HL-60/S4 treated with phorbol 12-myristate 13-acetate at 8.2 ng/mL for 4 days and 3 days (cell line): ENCODE data around the gene LHPP.
"Not testable (repeated sequence)": the region's sequence is repeated elsewhere in the genome, so short reads cannot be mapped to it uniquely, and the experiment has no call there.

Experiments used
- in situ Hi-C: fragments of 300-500 bp; cut with MboI; formaldehyde crosslinking; loops from 2 replicates; pipeline ENCODE4 v1.15.0; 2022; ENCODE audit warnings: low sequenced_read_pairs

The LHPP gene, protein sequence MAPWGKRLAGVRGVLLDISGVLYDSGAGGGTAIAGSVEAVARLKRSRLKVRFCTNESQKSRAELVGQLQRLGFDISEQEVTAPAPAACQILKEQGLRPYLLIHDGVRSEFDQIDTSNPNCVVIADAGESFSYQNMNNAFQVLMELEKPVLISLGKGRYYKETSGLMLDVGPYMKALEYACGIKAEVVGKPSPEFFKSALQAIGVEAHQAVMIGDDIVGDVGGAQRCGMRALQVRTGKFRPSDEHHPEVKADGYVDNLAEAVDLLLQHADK

DNA sequence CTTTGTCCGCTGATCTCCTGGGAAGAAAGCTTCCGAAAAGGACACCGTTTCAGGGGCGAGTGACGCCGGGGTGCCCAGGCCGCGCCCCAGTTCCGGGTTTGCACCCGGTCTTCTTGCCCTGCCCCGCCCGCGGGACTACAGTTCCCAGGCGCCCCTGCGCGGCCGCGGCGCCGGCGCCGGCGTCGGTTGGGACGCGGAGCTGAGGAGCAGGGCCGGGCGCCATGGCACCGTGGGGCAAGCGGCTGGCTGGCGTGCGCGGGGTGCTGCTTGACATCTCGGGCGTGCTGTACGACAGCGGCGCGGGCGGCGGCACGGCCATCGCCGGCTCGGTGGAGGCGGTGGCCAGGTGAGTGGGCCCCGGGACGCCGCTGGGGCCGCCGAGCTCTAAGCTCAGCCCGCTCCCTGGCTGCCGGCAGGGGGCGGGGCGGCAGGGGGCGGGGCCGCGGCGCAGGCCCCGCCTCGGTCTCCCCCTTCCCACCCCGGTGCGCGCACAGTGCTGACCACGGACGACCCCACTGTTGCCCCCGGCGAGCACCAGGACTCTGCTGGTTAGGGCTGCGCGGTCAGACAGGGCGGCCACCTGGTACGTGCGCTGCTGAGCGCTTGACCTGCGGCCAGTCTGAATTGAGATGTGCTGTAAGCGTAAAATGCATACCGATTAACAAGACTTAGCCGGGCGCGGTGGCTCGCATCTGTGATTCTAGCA lies at the start of gene LHPP:
Gene LHPP, plus strand, starts transcription at position 182 of the 706 bp plus-strand sequence. Its CDS starts 40 bp downstream, at position 222.
- in situ Hi-C loops = no loop called here

DNA sequence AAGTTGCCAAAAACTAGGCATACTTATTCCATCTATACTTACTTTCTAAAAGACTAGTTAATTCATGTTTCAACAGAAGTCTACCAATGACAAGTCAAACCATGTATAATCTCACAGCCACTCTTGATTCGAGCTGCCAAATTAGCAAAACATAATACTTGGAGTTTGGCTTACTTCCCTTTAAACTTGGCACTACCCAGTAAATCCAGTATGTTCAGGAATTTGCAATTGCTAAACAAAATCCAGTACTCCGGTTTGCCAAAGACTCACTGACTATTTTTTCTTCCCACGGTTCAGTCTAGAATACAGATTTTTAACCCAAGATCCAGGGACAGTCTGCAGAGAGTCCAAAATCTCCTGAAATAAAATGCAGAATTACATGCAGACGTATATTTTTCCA lies 47.5 kb upstream of the LHPP start:
- in situ Hi-C loops = no loop called here

DNA sequence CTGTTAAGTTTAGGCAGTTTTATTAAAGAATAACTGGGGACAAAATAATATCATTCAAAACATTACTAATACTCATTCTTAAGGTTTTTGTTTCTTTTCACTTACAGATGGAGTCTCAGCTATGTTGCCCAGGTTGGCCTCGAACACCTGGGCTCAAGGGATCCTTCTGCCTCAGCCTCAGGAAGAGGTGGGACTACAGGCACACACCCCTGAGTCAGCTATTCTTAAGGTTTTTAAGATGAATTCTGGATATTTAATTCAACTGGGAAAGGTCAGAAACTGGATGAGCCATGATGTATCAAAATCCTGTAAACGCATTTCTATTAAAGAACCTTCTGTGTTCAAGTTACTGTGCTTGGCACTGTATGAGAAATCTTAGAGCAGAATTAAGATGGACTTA lies 46.4 kb upstream of the LHPP start:
- in situ Hi-C loops = no loop called here

DNA sequence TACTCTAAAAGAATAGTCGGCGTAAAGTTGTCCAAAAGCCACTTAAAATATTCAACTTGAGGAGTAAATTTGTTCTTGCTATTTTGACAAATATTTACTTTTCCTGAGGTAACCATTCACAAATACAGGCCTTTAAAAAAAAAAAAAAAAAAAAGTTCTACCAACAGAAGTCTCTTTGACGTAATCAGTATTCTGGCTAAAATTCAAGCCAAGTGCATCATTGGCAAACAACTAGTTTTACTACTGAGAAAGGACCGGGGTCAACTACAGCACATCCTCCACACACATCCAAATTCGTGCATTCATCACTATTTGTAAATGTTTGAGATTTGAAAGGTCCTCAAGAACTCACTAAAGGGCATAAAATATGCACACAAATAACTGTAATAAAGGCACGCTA lies 44.9 kb upstream of the LHPP start:
- in situ Hi-C loops = no loop called here

DNA sequence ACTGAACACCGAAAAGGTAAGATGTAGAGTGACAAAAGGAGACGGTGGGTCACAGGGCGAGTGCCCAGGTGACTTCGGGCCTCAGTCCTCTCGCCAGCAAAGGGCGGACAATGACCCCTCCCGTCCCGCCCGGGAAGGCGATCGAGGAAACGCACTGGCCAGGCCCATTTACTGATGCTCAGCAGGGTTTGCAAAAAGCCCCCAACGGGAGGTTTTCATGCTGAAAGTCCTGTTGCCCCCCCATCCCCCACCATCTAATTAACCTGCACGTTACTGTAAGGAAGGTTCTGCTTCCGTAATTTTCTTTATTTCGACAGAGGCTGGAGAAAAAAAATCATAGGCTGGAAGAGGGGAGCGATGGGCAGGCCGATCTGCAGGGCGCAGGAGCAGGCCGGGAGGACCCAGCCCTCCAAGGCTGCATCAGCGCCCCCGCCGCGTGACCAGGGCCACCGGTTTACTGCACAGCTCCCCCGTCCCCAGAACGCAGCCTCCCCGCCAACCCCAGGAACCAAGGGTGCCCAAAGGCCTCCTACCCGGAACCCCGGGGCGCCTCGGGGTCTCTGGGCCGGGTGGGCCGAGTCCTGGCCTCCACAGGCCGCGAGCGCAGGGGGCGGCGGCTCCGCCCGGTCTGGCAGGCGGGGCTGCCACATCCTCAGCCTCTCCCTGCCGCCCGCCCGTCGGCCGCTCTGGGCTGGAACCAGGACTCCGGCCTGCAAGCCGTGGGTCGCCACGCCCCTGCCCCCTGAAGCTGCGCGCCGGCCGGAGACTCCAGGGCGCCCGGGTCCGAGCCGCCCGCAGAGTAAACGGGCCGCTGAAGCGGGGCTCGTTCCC lies 43.5 kb upstream of the LHPP start:
- in situ Hi-C loops = no loop called here

DNA sequence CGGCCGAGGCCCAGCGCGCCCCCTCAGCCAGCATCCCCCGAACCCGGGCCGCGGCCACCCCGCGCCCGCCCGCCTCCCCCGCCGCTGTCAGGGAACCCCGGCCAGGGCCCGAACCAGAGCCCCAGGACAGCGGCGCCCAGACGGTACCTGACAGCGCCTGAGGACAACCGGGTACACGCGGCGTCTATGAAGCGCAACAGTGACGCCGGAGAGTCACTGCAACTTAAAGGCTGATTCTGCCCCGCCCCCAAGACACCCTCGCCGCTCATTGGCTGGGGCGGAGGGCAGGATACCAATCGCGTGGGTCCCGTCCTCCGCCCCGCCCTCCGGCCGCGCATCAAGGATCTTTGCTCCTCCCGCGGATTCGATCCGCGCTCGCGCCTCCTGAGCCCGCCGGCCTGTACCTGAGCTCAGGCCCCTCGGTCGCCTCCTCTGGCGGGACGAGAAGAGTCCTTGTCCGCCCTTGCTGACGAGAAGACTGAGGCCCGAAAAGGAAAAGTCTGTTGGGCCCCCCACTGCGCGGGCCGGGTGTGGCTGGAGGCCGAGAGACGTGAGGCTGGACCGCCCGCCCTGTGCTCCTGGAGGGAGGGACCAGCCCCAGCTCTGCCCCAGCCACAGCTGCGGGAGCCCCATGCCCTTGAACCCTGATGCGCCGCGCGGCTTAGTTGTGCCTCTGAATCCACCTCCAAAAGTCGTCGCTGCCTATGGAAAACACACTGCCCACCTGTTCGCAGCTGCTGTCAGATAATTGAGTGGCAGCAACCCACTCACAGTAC lies 42.7 kb upstream of the LHPP start, which contains the start of gene OAT:
Gene OAT, minus strand, starts transcription at position 198 of the 776 bp plus-strand sequence. CDS start 6,752 bp downstream, outside the sequence.
- in situ Hi-C loops = no loop called here

DNA sequence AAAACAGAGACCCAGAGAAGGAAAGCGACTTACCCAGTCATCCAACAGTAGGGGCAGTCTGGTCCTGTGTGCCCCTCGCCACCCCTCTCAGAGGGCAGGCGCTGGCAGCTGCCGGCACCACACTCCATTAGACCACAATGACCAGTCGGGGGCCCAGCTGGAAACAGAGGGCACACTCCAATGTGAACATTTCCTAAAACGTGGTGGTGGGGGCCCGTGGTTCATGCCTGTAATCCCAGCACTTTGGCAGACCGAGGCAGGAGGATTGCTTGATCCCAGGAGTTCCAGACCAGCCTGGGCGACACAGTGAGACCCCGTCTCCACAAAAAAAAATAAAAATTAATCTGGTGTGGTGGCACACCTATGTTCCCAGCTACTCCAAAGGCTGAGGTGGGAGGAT lies 42.0 kb upstream of the LHPP start:
- in situ Hi-C loops = no loop called here

DNA sequence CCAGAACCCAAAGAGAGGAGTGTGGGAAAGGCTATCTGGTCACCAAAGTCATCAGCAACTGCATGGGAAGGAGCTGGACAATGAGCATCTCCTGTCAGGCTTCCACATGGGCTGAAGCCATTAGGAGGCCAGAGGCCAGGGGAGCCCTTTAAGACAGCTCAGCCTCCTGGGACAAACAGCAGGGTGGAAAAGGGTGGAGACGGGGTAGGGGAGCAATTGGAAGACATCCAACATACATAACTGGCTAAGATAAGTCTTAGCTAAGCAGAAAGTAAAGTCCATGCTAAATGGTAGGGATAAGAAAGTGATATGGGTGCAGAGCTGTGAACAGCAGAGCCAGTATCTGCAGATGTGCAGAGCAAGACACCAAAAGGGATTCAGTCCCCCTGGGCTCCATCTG lies 41.4 kb upstream of the LHPP start:
- in situ Hi-C loops = no loop called here

DNA sequence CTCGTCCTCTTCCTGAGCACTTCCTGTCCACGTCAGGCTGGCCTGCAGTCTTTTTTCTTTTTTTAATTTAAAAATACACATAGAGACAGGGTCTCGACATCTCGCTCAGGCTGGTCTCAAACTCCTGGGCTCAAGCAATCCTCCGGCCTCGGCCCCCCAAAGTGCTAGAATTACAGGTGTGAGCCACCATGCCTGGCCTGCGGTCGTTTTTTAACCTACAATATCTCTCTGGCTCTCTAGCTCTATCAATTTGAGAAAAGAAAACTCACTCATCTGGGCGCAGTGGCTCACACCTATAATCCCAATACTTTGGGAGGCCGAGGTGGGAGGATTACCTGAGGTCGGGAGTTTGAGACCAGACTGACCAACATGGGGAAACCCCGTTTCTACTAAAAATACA lies 38.9 kb upstream of the LHPP start:
- in situ Hi-C loops = no loop called here

DNA sequence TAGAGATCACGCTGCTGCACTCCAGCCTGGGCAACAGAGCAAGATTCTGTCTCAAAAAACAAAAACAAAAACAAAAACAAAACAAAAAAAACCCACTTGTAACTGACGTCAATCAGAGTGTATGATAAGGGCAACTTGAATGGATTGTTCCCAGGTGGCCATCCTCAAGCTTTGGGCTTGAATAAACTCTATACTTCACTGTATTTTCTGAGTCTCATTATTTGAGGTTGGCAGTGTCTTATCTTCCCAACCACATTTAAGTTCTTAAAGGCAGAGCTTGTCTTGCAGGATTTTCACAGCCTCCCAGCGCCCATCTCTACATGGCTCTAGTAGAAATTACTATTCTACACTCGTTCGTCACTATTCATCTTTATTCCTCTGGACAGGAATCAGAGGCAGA lies 37.8 kb upstream of the LHPP start:
- in situ Hi-C loops = no loop called here

DNA sequence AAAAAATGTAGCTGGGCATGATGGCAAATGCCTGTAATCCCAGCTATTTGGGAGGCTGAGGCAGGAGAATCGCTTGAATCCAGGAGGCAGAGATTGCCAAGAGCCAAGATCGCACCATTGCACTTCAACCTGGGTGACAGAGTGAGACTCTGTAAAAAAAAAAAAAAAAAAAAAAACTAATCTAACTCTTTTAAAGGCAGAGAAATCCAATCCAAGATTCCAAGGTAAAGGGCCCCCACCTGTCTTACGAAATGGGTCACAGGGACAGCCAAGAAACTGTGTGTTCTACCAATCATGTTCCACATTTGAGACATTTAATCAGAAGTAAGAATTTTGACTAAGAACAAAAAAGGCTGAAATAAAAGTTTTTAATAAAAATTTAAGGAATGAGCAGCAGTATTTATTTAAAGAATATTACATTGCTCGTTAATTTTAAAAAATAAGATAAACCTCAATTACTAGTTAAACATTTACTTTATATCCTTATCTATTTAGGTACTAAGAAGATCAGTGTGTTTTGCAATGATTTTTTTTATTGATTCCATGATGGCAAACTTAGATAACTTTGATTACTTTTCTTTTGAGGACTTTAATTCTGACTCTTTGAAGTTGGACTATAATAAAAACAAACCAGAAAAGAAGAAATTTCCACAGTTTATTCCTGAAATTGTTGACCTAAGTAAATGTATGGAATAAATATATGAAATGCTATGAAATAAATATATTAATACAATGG lies 36.2 kb upstream of the LHPP start:
- in situ Hi-C loops = no loop called here

DNA sequence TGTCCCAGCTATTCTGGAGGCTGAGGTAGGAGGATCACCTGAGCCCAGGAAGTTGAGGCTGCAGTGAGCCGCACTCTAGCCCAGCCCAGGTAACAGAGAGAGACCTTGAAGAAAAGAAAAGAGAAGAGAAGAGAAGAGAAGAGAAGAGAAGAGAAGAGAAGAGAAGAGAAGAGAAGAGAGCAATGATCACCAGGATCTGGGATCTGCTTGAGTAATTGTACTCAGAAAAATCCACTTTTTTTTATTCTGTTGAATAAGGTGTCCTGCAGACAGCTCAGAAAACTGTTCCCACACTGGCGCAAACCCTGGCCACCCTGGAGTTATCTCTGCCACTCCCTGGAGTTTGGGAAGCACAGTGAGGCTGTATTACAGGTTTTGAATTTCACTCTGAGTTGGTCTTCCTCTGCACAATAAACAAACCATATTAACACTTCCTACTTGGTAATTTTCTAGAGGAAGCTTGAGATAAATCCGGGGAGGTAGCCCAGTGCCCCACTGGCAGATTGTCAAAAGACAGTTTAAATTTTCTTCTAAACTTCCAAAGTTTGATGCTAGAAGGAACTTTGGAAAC lies 33.3 kb upstream of the LHPP start:
- in situ Hi-C loops = no loop called here

DNA sequence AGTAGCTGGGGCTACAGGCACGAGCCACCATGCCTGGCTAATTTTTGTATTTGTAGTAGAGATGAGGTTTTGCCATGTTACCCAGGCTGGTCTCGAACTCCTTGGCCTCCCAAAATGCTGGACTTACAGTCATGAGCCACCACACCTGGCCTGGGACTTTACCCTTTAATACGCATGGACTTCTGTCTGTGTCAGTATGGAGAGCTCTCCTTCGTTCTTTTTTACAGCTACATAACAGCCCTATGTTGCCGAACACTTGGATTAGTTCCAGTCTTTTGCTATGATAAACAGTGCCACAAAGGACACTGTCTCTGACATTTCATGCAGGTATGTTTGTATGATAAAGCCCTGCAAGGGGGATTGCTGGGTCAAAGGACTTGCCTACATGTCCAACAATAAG lies 32.0 kb upstream of the LHPP start:
- in situ Hi-C loops = no loop called here

DNA sequence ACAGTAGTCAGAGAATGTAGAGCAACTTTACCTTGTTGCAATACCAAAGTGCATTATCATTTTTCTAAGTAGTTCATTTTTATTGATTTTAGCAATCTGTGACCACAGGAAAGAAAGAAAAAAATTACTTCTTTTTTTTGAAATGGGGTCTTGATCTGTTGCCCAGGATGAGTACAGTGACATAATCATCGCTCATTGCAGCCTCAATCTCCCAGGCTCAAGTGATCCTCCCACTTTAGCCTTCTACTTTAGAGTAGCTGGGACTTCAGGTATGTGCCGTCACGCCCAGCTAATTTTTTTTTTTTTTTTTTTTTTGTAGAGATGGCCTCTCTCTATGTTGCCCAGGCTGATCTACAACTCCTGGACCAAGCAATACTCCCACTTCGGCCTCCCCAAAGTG lies 31.5 kb upstream of the LHPP start:
- in situ Hi-C loops = no loop called here

DNA sequence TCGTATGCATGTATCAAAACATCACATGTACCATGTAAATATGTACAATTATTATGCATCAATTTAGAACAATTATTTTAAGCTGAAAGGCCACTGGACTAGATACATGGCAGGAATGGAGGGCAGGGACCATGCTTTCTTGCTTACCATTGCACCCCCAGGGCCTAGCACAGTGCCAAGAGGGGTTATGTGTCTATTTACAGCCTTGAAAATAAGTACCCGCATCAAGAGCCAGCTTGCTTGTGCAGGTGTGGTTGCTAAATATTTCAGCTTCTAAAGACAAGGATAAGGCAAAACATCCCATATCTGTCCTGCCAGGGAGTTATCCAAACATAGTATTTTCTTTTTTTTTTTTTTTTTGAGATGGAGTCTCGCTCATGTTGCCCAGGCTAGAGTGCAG lies 28.2 kb upstream of the LHPP start:
- in situ Hi-C loops = no loop called here

DNA sequence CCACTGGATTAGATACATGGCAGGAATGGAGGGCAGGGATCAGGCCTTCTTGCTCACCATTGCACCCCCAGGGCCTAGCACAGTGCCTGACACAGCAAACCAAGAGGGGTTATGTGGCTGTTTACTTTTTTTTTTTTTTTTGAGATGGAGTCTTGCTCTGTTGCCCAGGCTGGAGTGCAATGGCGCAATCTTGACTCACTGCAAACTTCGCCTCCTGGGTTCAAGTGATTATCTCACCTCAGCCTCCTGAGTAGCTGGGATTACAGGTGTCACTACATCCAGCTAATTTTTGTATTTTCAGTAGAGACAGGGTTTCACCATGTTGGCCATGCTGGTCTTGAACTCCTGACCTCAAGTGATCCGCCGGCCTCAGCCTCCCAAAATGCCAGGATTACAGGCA lies 25.9 kb upstream of the LHPP start:
- in situ Hi-C loops = not testable (repeated sequence)

DNA sequence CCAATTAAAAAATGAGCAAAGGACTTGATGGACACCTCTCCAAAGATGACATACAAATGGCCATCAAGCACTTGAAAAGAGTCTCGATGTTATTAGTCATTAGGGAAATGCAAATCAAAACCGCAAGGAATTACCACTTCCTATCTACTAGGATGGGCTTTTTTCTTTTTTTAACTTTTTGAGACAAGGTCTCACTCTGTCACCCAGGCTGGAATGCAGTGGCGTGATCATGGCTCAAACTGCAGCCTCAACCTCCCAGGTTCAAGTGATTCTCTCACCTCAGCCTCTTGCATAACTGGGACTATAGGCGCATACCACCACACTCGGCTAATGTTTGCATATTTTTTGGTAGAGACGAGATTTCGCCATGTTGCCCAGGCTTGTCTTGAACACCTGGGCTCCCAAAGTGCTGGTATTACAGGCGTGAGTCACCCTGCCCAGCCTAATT lies 25.4 kb upstream of the LHPP start:
- in situ Hi-C loops = no loop called here

DNA sequence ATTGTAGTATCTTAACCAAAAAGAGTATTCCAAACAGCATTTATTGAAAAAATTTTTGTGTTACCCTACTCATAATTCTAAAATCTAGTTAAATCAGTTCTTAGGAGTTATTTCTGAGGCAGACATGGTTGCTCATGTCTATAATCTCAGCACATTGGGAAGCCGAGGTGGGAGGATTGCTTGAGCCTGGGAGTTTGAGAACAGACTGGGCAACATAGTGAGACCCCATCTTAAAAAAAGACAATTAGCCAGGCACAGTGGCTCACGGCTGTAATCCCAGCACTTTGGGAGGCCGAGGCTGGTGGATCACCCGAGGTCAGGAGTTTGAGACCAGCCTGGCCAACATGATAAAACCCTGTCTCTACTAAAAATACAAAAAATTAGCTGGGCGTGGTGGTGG lies 19.9 kb upstream of the LHPP start:
- in situ Hi-C loops = not testable (repeated sequence)

DNA sequence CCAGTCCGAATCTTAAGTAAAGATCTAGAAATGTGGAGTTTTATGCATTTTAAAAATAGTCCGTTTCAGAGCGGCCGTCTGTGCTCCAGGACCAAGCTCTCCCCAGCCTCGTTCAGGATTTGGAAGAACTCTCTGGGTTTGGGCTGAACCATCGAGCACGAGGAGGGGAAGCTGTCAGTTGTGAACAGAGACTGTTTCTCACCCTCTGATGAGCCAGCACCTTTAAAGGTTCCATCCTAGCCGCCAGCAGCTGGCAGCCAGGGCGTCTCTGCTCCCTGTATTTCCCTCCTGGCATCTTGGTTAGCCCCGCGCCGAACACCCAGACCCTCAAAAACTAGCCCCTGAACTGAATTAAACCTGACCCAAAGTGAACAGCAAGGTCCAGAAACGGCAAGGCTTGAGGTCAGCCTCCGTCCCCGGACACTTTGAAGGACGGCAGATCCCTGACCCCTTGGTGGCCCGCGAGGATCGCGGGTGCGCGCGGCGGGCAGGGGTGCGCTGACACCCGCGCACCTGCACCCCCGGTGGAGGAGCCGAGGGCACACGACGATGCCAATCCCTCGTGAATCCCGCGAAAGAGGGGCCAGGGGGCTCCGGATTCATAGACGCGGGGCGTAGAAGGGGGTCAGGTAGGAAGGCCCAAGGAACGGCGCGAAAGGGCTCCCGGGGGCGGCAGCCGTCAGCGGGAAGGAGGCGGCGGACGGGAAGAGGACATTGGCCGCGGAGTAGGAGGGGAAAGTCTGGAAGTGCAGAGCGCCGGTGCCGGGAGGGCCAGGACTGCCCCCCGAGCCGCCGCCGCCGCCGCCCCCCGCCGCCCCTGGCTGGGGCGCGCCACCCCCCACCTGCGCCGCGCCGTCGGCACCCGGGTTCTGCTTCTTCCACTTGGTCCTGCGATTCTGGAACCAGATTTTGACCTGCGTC lies 14.5 kb upstream of the LHPP start:
- in situ Hi-C loops = no loop called here
